Endothelial cell of umbilical vein (primary cell): Measurements from ENCODE around the gene CNTN2. TPM values are rescaled to one million over a fixed set of nuclear protein-coding genes. Genes with fewer than 3 reads are reported as not detected.

Experiments
- BruUV-seq: library from RNA; stranded (reverse); fragments of 400-500 nt; replicated peaks from 2 replicates; lab custom pipeline; 2021; lab: Mats Ljungman, UMichigan
- CTCF ChIA-PET: fragments of 300-600, 350-600 bp; sonication (Branson Sonifier 250); formaldehyde crosslinking; loops from one replicate; lab custom pipeline; 2021; ENCODE audit warnings: antibody characterized with exemption, inconsistent platforms; lab: Charles Lee
- POLR2A ChIA-PET: fragments of 300-600, 350-600 bp; sonication (Branson Sonifier 250); formaldehyde crosslinking; loops from one replicate; lab custom pipeline; 2021; ENCODE audit warnings: antibody characterized with exemption, inconsistent platforms; lab: Charles Lee
- DNase-seq: peaks from one replicate; pipeline ENCODE4 v3.0.0-alpha.2; 2011; ENCODE audit warnings: low read depth, low spot score
- FAIRE-seq: peaks from 2 replicates; lab custom pipeline; 2011; peaks lifted over from hg19 to GRCh38; lab: Jason Lieb, UNC
- H2AFZ ChIP-seq: 2 replicates; pipeline ENCODE4 v1.6.0; 2012; ENCODE audit warnings: low read depth, low read length, control low read depth, inconsistent platforms
- H3K27ac ChIP-seq: 2 replicates; pipeline ENCODE4 v1.5.1; 2011; ENCODE audit warnings: low read depth, mild to moderate bottlenecking, control low read depth, low read length, moderate library complexity; ENCODE audit not compliant: insufficient read depth
- H3K27me3 ChIP-seq, 2 experiments: 2 replicates each; pipeline versions ENCODE4 v1.6.0 to v1.6.1; 2011; ENCODE audit warnings: low read length in 2 of 2, mixed read lengths in 1 of 2; ENCODE audit not compliant: control insufficient read depth in 2 of 2, insufficient read depth in 2 of 2
- H3K36me3 ChIP-seq, 2 experiments: 2 replicates in 1 of 2; 3 replicates in 1 of 2; pipeline ENCODE4 v1.5.1; 2011; ENCODE audit warnings: low read length in 2 of 2, mild to moderate bottlenecking in 1 of 2, moderate library complexity in 1 of 2; ENCODE audit not compliant: control insufficient read depth in 2 of 2, insufficient read depth in 2 of 2; ENCODE audit errors: extremely low read depth in 1 of 2
- H3K4me1 ChIP-seq: 3 replicates; pipeline ENCODE4 v1.5.1; 2011; ENCODE audit warnings: mild to moderate bottlenecking, low read length; ENCODE audit not compliant: control insufficient read depth, insufficient read depth; ENCODE audit errors: extremely low read depth
- H3K4me2 ChIP-seq: 2 replicates; pipeline ENCODE4 v1.6.1; 2011; ENCODE audit warnings: low read length, control low read depth, mixed read lengths; ENCODE audit not compliant: insufficient read depth
- H3K4me3 ChIP-seq, 3 experiments: fragments of 200-600 bp in 1 of 3; sonication (generic), shearing (Covaris generic) in 1 of 3; replicated peaks in 1 of 3; 2 replicates each; pipeline ENCODE4 v1.5.1; 2011 to 2016; ENCODE audit warnings: control low read depth in 3 of 3, low read length in 3 of 3, mild to moderate bottlenecking in 2 of 3, inconsistent platforms in 1 of 3, low read depth in 1 of 3, moderate library complexity in 1 of 3; ENCODE audit not compliant: insufficient read depth in 1 of 3
- H3K79me2 ChIP-seq: 2 replicates; pipeline ENCODE4 v1.6.0; 2012; ENCODE audit warnings: low read length, inconsistent platforms; ENCODE audit not compliant: control insufficient read depth, insufficient read depth
- H3K9ac ChIP-seq: replicated peaks from 2 replicates; pipeline ENCODE3; 2011; ENCODE audit warnings: low read length, control low read depth; ENCODE audit not compliant: insufficient read depth; ENCODE audit errors: extremely low read depth
- H3K9me1 ChIP-seq: replicated peaks from 3 replicates; pipeline ENCODE4 v1.6.0; 2011; ENCODE audit warnings: mild to moderate bottlenecking, low read length; ENCODE audit not compliant: control insufficient read depth, insufficient read depth; ENCODE audit errors: extremely low read depth
- H3K9me3 ChIP-seq: replicated peaks from 2 replicates; pipeline ENCODE4 v1.5.1; 2012; ENCODE audit warnings: low read length, inconsistent platforms; ENCODE audit not compliant: control insufficient read depth, insufficient read depth
- H4K20me1 ChIP-seq: replicated peaks from 2 replicates; pipeline ENCODE3; 2011; ENCODE audit warnings: mild to moderate bottlenecking, low read length; ENCODE audit not compliant: control insufficient read depth, insufficient read depth; ENCODE audit errors: extremely low read depth
- CTCF ChIP-seq, 2 donors: IDR thresholded peaks; 1 replicate in 1 of 2; 2 replicates in 1 of 2; pipeline ENCODE4 v1.5.1; 2011; ENCODE audit warnings: low read length in 2 of 2, mild to moderate bottlenecking in 2 of 2, moderate library complexity in 2 of 2, control low read depth in 1 of 2, inconsistent platforms in 1 of 2, low read depth in 1 of 2; ENCODE audit not compliant: insufficient read depth in 1 of 2; ENCODE audit errors: extremely low read depth in 1 of 2
- EZH2 ChIP-seq: IDR thresholded peaks from 2 replicates; pipeline ENCODE4 v1.6.1; 2012; ENCODE audit warnings: borderline replicate concordance, low read depth, mild to moderate bottlenecking, moderate library complexity, low read length, inconsistent platforms; ENCODE audit not compliant: severe bottlenecking
- FOS ChIP-seq: IDR thresholded peaks from 2 replicates; pipeline ENCODE4 v1.6.1; 2011; ENCODE audit warnings: mild to moderate bottlenecking, low read length, moderate library complexity, borderline replicate concordance; ENCODE audit not compliant: insufficient read depth
- GATA2 ChIP-seq: IDR thresholded peaks from 2 replicates; pipeline ENCODE4 v1.7.0; 2011; ENCODE audit warnings: low read depth, mild to moderate bottlenecking, moderate library complexity, mixed read lengths, low read length; ENCODE audit not compliant: insufficient read length, insufficient read depth
- JUN ChIP-seq: IDR thresholded peaks from 2 replicates; pipeline ENCODE4 v1.6.1; 2011; ENCODE audit warnings: borderline replicate concordance, low read depth; ENCODE audit not compliant: insufficient read length, insufficient read depth
- MYC ChIP-seq: IDR thresholded peaks from one replicate; pipeline ENCODE4 v1.6.1; 2011; ENCODE audit warnings: mild to moderate bottlenecking, low read depth, low read length
- POLR2A ChIP-seq: IDR thresholded peaks from 2 replicates; pipeline ENCODE4 v1.6.1; 2012; ENCODE audit warnings: low read depth, mild to moderate bottlenecking, control low read depth, low read length
- POLR2AphosphoS5 ChIP-seq: IDR thresholded peaks from 2 replicates; pipeline ENCODE4 v1.6.1; 2012; ENCODE audit warnings: low read depth, mild to moderate bottlenecking, control low read depth, low read length, moderate library complexity; ENCODE audit not compliant: insufficient read depth
- dilution Hi-C: fragments of 300-500 bp; cut with MboI; formaldehyde crosslinking; loops from one replicate; pipeline ENCODE4 v1.15.0; 2019; ENCODE audit warnings: low sequenced_read_pairs; ENCODE audit not compliant: extremely low pct_ligation_motif_present
- intact Hi-C: fragments of 100-400 bp; cut with micrococcal nuclease; formaldehyde crosslinking; loops from one replicate; pipeline ENCODE4 v1.10.0; 2022
- polyA plus RNA-seq, 4 experiments: library from polyadenylated mRNA; depleted of rRNA in 3 of 4; stranded (reverse) in 3 of 4; unstranded in 1 of 4; fragments of >200 nt; gene quantifications; 2 replicates each; pipeline versions ENCODE4 v1.2.1 to v1.2.3, GENCODE V29; 2011 to 2012; ENCODE audit warnings: missing spikeins in 1 of 4
- total RNA-seq: library from RNA; stranded (reverse); gene quantifications from 2 replicates; pipeline ENCODE4 v1.2.3, GENCODE V29; 2021
- TF ChIP-seq, protein P1 (sequence below): IDR thresholded peaks from 2 replicates; pipeline ENCODE4 v1.6.1; 2011; ENCODE audit not compliant: insufficient read depth, insufficient read length

Gene CNTN2
- total and polyA plus RNA-seq, 2 donors (not counting 3 experiments of a cell fraction or from before 2014, with no cell fraction given): not detected

DNA sequence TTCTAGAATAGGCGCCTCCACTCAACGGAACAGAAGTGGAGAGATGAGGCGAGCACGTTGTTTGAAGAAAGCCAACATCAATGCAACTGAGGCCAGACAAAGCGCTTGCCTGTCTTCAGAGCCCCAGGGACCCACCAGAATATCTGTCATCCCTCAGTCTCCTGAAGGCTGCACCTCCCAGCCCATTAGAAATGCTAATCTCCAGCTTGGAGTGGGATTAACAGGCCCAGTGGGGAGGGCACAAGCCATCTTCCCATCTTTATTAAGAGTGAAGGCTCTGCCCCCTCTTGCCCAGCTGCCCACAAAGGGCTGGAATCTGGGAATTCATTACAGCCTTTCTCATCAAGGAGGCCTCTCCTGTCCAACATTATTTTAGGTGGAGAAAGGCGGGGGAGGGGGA is 16.8 kb upstream of the CNTN2 start:
- no peaks in the 10 kb centered on the region for H3K9me1 ChIP-seq
- H3K9me3 ChIP-seq: no peaks in the 10 kb centered on the region
- no peak overlapping the region for H3K9ac ChIP-seq
- DNase-seq (no peak), FAIRE-seq (no peak)
- ChIA-PET CTCF (interaction anchor here (1.4 kb wide), 1 partner anchor 36 kb away, joined by 4 read pairs; no protein-coding TSS in a partner anchor), POLR2A (no interaction called here)
- H3K4me1 ChIP-seq: no peaks in the 10 kb centered on the region
- no peak overlapping the region for H3K4me3 ChIP-seq
- no peaks in the 10 kb centered on the region for H4K20me1 ChIP-seq
- no peaks in the 10 kb centered on the region for H3K79me2 ChIP-seq
- TF ChIP-seq POLR2AphosphoS5 (no peak), GATA2 (no peak), JUN (no peak), EZH2 (no peak), POLR2A (no peak), MYC (no peak), FOS (no peak), CTCF (IDR thresholded peaks at IDR 0.05; ENCODE audit: extremely low read depth in 1 of 2, insufficient read depth in 1 of 2, low read depth in 1 of 2, low read length in 2 of 2) (no peak)
- TF ChIP-seq, protein P1, sequence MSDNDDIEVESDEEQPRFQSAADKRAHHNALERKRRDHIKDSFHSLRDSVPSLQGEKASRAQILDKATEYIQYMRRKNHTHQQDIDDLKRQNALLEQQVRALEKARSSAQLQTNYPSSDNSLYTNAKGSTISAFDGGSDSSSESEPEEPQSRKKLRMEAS: no peak
- H2AFZ ChIP-seq: no peak overlapping the region
- no peaks in the 10 kb centered on the region for H3K36me3 ChIP-seq
- no peak overlapping the region for H3K27ac ChIP-seq
- BruUV-seq: no TSS peak
- dilution Hi-C loops: no loop called here
- H3K4me2 ChIP-seq: no peak overlapping the region
- peaks cover 10 to 17% of the 10 kb centered on the region in 2 experiments for H3K27me3 ChIP-seq
- intact Hi-C loops: no loop called here
